SU-DHL-6 (cell line): Measurements from ENCODE around the gene TRIM39.

ENCODE experiments used
- CTCF ChIP-seq: fragments of 200-600 bp; sonication (generic); IDR thresholded peaks from one replicate; pipeline ENCODE4 v1.5.1; 2017; ENCODE audit warnings: antibody characterized with exemption, mild to moderate bottlenecking, low read length, moderate library complexity; ENCODE audit not compliant: insufficient read depth, poor library complexity, severe bottlenecking
- EZH2phosphoT487 ChIP-seq: fragments of 200-600 bp; sonication (generic), shearing (Covaris generic); conservative IDR thresholded peaks from 2 replicates; pipeline ENCODE4 v1.6.1; 2018; ENCODE audit warnings: mild to moderate bottlenecking, antibody characterized with exemption, low read length, moderate library complexity, mixed read lengths

GRCh38 chr6:30327232-30327746 is 562 bp downstream of the TRIM39 start:
- no peak for TF ChIP-seq CTCF
- no peak for TF ChIP-seq EZH2phosphoT487
